AG20443 (cell line): Measurements from ENCODE around the gene NT5C.
A peak's percentile ranks its signal among the peaks of the same experiment; 100 is the strongest.

ENCODE experiments used
- DNase-seq: peaks from one replicate; pipeline ENCODE4 v3.0.0; 2012; ENCODE audit warnings: low spot score, mixed read lengths

Gene NT5C

DNA sequence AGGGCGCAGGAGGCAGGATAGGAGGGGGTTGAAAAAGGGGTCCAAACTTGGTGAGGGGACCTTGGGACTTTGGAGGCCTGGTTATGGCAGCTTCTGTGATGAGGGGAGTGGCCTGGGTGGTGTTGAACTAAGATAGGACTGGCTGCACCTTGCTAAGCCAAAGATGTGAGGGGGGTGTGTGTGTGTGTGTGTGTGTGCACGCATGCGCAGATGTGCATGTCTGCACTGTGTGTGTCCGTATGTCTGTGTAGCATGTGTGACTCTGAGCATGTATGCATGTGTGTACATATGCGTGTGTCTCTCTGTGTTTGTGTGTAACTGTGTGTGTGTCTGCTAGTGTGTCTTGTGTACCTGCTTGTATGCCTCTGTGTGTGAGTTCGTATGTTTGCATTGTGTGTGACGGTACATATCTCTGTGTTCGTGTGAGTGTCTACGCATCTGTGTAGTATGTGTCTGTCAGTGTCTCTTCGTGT, 39.7 kb downstream of the NT5C start:
- DNase-seq, result no peak

DNA sequence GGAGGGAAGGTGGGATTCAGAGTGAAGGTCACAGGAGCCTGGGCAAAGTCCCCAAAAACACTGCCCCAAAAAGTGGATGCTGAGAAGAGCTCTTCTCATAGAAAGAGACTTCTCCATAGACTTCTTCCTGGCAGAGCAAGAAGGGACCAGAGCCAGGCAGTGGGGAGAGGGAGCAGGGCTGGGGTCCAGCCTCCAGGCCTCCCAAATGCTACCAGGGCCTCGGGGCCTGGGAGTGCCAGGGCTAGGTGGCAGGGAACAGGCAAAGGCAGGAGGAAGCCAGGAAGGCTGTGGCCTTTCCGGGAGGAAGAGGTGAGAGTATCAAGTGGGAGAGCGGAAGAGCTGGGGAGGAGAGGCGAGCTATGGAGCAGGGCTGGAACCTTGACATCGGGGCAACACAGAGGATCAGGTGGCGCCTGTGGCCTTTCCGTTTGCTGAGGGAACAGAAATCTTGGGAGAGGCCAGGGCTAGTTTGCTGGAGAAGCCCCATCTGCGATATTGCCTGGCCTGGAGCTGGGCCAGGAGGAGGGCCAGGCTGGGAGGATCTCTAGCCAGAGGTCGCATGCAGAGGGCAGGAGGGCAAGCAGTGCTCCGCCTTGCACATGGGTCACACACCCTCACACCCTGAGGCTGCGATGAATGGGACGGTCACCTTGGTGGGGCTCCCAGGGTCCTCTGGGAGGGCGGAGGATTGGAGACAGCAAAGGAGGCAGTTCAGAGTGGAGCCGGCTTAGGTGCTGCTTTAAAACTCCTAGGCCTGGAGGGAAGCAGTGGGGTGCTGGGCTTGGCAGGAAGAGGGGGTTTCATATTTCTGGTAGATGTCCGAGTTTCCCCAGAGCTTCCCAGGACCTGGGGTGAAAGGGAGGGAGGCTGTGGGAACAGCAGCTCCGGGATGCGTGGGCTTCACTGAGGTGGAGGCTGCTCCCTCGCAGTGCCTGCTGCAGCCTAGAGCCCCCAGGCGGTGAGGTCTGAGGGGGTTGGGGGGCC, 40.4 kb downstream of the NT5C start:
- DNase-seq, result no peak

DNA sequence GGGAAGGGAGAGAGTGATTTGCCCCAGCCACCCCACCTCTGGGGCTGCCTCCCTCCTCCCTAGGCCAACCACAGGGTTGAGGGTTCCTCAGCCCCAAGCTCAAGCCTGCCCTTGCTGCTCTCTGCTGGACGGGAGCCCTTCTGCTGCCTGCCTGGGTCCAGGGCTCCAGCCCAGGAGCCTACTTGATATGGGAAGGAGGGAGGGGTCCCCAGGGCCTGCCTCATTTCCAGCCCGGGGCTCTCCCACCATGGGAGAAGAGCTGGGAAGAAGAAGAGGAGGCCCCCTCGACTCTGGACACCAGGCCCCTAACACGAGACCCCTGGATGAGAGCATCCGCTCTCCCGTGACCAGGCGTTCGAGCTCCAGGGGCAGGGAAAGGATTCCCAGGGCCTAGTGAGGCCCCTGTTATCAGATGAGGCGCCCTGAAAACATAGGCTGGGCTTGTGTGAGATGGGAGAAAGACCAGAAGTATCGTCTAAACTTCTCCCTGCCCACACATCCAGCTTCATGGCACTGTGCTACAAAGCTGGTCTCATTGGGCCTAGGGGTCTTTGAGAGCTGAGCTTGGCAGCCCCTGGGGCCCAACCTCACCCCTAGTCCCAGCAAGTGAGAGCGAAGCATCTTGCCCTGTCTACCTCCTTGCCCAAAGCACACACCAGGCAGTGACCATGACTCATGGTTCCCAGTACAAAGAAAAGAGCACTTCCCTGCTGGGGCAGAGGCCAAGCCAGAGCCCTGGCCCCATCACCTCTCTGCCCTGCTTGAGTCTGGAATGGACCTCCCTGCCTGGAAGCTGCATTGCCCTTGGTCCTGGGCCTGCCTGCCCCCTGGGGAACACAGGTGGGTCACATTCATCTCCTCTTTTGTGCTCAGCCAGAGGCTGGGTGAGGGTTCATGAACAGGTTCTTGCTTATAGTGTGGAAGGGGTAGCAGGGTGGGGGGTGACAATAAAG, 42.8 kb downstream of the NT5C start:
- peak; percentile 65 for DNase-seq

DNA sequence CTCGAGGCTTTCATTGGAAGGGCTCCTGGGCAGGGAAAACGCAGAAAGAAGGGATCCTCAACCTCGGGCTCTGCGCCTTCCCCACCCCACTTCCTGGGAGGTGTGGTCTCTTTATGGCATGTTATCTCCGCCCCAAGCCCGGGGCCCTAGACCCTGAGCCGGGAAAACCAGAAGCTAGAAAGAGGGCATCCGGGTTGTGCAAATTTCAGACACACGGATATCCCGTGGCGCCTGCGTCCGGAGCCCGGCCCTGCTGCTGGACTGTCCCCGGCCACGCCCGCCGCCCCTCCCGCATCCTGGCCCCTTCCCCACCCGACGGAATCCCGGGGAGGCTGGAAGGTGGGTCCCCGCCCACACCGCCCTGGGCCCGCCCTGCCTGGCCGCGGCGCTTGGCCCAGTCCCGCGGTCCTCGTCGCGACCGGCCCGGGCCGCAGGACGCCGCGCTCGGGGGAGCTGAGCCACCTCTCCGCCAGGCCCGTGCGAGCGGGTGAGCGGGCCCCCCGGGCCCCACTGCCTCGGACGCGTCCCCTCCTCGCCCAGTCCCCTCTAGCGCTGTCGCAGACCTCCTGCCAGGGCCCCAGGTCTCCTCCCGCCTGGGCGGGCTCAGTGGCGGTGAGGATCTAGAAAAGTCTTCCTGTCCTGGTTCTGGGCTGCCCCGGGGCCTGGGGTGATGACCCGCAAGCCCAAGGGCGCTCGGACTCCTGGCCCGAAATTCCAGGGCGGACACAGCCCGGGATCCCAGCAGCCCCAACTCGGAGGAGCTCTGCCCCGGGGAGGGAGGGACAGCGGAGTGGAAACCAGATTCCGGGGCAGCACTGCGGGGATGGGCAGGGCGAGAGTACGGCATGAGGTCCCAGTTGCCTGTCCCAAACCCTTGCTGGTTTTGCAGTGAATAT, 43.7 kb downstream of the NT5C start, which contains the start of gene SLC16A5:
Gene SLC16A5 (plus strand): TSS at position 397 of the 896 bp plus-strand sequence. CDS start 5,683 bp downstream, outside the sequence.
- DNase-seq, result peak; percentile 92

DNA sequence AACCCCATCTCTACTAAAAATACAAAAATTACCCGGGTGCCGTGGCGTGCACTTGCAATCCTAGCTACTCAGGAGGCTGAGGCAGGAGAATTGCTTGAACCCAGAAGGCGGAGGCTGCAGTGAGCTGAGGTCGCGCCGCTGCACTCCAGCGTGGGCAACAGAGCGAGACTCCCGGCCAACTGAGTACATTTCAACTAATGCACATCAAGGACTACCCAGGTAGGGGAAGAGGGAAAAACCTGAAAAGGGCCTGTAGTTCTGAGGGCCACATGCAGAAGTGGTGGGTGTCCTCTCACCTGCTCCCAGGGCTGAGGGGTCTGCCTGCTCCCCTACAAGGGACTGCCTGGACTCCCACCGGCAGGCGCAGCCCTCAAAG, 44.4 kb downstream of the NT5C start:
- no peak for DNase-seq

DNA sequence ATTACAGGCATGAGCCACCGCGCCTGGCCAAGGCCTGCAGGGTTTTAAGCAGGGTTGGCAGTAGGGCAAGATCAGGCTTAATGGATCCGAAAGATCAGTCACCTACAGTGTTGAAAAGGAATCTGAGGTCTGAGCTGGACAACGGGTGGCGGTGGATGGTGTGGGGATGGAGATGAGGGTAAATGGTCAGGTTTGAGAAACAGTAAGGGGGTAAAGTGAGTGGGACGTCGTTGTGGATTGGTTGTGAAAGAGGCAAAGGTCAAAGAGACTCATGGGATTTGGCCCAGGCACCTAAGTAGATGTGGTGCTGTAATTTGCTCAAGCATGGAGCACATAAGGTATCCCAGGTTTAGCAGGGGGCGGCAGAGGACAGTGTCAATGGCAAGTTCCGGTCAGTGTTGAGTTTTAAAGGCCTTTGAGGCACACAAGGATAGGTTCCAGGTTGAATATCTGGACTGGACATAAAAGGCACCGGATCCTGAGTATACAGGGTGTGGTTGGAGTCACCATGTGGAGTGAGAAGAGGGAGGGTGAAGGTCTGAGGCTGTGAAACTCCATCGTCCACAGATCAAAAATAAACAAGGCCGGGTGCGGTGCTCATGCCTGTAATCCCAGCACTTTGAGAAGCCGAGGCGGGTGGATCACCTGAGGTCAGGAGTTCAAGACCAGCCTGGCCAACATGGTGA, 44.9 kb downstream of the NT5C start:
- DNase-seq, result no peak

DNA sequence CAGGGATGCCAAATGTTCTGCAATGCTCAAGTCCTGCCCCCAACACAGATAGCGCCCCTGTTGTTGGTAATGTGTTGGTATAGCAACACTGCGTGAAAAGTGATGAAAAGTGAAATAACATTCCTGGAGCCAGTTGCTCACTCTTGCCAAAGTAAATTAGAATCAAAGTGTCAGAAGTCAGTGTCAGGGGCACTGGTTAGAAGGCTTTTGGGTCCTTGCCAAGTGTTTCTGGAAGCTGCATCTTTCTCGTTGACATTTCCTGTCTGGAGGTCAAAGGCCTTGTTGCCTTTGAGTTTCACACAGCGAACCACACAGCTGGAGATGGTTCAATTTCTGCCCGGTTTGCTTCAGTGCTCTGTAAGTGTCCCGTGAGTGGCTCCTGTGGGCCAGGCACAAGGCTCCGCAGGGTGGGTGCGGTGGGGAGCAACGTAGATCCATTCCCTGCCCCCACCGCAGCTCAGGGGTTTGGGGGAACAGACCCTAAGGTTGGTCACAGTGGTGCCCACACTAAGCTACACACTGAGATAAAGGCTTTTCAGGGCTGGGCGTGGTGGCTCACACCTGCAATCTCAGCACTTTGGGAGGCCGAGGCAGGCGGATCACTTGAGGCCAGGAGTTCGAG, 47.4 kb downstream of the NT5C start:
- DNase-seq, result no peak

DNA sequence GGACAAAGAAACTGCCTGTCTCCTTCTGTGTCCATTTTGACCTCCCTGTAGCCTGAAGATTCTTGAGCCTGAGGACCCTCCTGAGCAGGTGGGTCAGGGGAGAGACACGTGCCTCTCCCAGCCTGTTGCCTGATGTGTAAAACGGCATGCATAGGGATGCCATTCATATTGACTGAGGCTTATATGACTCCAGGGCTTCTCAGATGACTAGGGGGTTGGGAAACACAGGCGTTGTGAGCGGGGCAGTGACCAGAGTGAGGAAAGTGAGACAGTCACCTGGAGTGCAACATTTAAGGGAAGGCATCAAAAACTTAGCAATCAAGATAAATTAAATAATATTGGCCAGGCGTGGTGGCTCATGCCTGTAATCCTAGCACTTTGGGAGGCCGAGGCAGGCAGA, 48.9 kb downstream of the NT5C start:
- no peak for DNase-seq

DNA sequence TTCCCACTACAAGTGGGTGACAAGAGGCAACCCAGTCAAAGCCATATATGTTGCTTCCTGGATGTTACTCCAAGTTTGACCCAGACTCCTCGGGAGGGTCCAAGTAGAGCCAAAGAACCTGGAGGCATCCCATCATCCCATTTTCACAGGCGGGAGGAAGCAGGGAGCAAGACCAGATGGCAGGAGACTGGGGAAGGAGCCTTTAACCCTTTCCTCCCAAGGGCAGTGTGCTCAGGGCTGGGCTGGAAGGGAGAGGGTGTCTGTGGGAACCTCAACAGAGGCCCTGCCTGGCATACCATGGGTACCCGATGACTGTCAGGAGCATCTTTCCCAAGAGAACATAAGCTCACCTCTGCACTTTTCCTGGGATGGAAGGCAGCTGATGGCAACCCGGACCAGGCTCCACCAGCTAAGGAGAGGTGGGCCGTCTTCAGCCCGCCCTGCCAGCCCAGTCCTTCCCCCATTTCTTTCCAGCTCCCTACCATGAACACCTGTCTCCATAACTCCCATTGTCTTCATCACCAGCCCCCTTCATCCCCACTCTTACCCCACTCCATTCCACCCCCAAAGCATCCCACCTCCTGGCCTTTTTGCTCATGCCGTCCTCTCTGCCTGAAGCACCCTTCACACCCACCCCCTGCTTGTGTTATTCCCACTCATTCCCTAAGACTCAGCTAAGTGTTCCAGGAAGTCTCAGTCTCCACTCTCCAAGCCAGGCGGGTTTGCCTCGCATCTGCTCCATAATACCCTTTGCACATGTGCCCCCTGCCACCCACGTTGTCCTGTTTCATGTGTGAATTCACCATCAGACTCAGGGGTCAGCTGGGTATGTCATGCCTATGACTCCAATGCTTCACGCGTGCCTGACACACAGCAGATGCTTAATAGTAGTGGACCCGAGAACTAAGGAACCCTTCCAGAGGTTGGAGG, 49.7 kb downstream of the NT5C start:
- DNase-seq, result no peak
